Endothelial cell of umbilical vein (primary cell): ENCODE results near the gene NTF4. TPM values are rescaled to one million over a fixed set of nuclear protein-coding genes. Genes with fewer than 3 reads are reported as not detected.

ENCODE experiments used
- BruUV-seq: library from RNA; stranded (reverse); fragments of 400-500 nt; replicated peaks from 2 replicates; lab custom pipeline; 2021; lab: Mats Ljungman, UMichigan
- CTCF ChIA-PET: fragments of 300-600, 350-600 bp; sonication (Branson Sonifier 250); formaldehyde crosslinking; loops from one replicate; lab custom pipeline; 2021; ENCODE audit warnings: antibody characterized with exemption, inconsistent platforms; lab: Charles Lee
- POLR2A ChIA-PET: fragments of 300-600, 350-600 bp; sonication (Branson Sonifier 250); formaldehyde crosslinking; loops from one replicate; lab custom pipeline; 2021; ENCODE audit warnings: antibody characterized with exemption, inconsistent platforms; lab: Charles Lee
- DNase-seq: peaks from one replicate; pipeline ENCODE4 v3.0.0-alpha.2; 2011; ENCODE audit warnings: low read depth, low spot score
- FAIRE-seq: peaks from 2 replicates; lab custom pipeline; 2011; peaks lifted over from hg19 to GRCh38; lab: Jason Lieb, UNC
- H2AFZ ChIP-seq: 2 replicates; pipeline ENCODE4 v1.6.0; 2012; ENCODE audit warnings: low read depth, low read length, control low read depth, inconsistent platforms
- H3K27ac ChIP-seq: 2 replicates; pipeline ENCODE4 v1.5.1; 2011; ENCODE audit warnings: low read depth, mild to moderate bottlenecking, control low read depth, low read length, moderate library complexity; ENCODE audit not compliant: insufficient read depth
- H3K27me3 ChIP-seq, 2 experiments: 2 replicates each; pipeline versions ENCODE4 v1.6.0 to v1.6.1; 2011; ENCODE audit warnings: low read length in 2 of 2, mixed read lengths in 1 of 2; ENCODE audit not compliant: control insufficient read depth in 2 of 2, insufficient read depth in 2 of 2
- H3K36me3 ChIP-seq, 2 experiments: 2 replicates in 1 of 2; 3 replicates in 1 of 2; pipeline ENCODE4 v1.5.1; 2011; ENCODE audit warnings: low read length in 2 of 2, mild to moderate bottlenecking in 1 of 2, moderate library complexity in 1 of 2; ENCODE audit not compliant: control insufficient read depth in 2 of 2, insufficient read depth in 2 of 2; ENCODE audit errors: extremely low read depth in 1 of 2
- H3K4me1 ChIP-seq: 3 replicates; pipeline ENCODE4 v1.5.1; 2011; ENCODE audit warnings: mild to moderate bottlenecking, low read length; ENCODE audit not compliant: control insufficient read depth, insufficient read depth; ENCODE audit errors: extremely low read depth
- H3K4me2 ChIP-seq: 2 replicates; pipeline ENCODE4 v1.6.1; 2011; ENCODE audit warnings: low read length, control low read depth, mixed read lengths; ENCODE audit not compliant: insufficient read depth
- H3K4me3 ChIP-seq, 3 experiments: fragments of 200-600 bp in 1 of 3; sonication (generic), shearing (Covaris generic) in 1 of 3; replicated peaks in 1 of 3; 2 replicates each; pipeline ENCODE4 v1.5.1; 2011 to 2016; ENCODE audit warnings: control low read depth in 3 of 3, low read length in 3 of 3, mild to moderate bottlenecking in 2 of 3, inconsistent platforms in 1 of 3, low read depth in 1 of 3, moderate library complexity in 1 of 3; ENCODE audit not compliant: insufficient read depth in 1 of 3
- H3K79me2 ChIP-seq: 2 replicates; pipeline ENCODE4 v1.6.0; 2012; ENCODE audit warnings: low read length, inconsistent platforms; ENCODE audit not compliant: control insufficient read depth, insufficient read depth
- H3K9ac ChIP-seq: replicated peaks from 2 replicates; pipeline ENCODE3; 2011; ENCODE audit warnings: low read length, control low read depth; ENCODE audit not compliant: insufficient read depth; ENCODE audit errors: extremely low read depth
- H3K9me1 ChIP-seq: replicated peaks from 3 replicates; pipeline ENCODE4 v1.6.0; 2011; ENCODE audit warnings: mild to moderate bottlenecking, low read length; ENCODE audit not compliant: control insufficient read depth, insufficient read depth; ENCODE audit errors: extremely low read depth
- H3K9me3 ChIP-seq: replicated peaks from 2 replicates; pipeline ENCODE4 v1.5.1; 2012; ENCODE audit warnings: low read length, inconsistent platforms; ENCODE audit not compliant: control insufficient read depth, insufficient read depth
- H4K20me1 ChIP-seq: replicated peaks from 2 replicates; pipeline ENCODE3; 2011; ENCODE audit warnings: mild to moderate bottlenecking, low read length; ENCODE audit not compliant: control insufficient read depth, insufficient read depth; ENCODE audit errors: extremely low read depth
- CTCF ChIP-seq, 2 donors: IDR thresholded peaks; 1 replicate in 1 of 2; 2 replicates in 1 of 2; pipeline ENCODE4 v1.5.1; 2011; ENCODE audit warnings: low read length in 2 of 2, mild to moderate bottlenecking in 2 of 2, moderate library complexity in 2 of 2, control low read depth in 1 of 2, inconsistent platforms in 1 of 2, low read depth in 1 of 2; ENCODE audit not compliant: insufficient read depth in 1 of 2; ENCODE audit errors: extremely low read depth in 1 of 2
- EZH2 ChIP-seq: IDR thresholded peaks from 2 replicates; pipeline ENCODE4 v1.6.1; 2012; ENCODE audit warnings: borderline replicate concordance, low read depth, mild to moderate bottlenecking, moderate library complexity, low read length, inconsistent platforms; ENCODE audit not compliant: severe bottlenecking
- JUN ChIP-seq: IDR thresholded peaks from 2 replicates; pipeline ENCODE4 v1.6.1; 2011; ENCODE audit warnings: borderline replicate concordance, low read depth; ENCODE audit not compliant: insufficient read length, insufficient read depth
- MAX ChIP-seq: IDR thresholded peaks from 2 replicates; pipeline ENCODE4 v1.6.1; 2011; ENCODE audit not compliant: insufficient read depth, insufficient read length
- MYC ChIP-seq: IDR thresholded peaks from one replicate; pipeline ENCODE4 v1.6.1; 2011; ENCODE audit warnings: mild to moderate bottlenecking, low read depth, low read length
- POLR2A ChIP-seq: IDR thresholded peaks from 2 replicates; pipeline ENCODE4 v1.6.1; 2012; ENCODE audit warnings: low read depth, mild to moderate bottlenecking, control low read depth, low read length
- POLR2AphosphoS5 ChIP-seq: IDR thresholded peaks from 2 replicates; pipeline ENCODE4 v1.6.1; 2012; ENCODE audit warnings: low read depth, mild to moderate bottlenecking, control low read depth, low read length, moderate library complexity; ENCODE audit not compliant: insufficient read depth
- dilution Hi-C: fragments of 300-500 bp; cut with MboI; formaldehyde crosslinking; loops from one replicate; pipeline ENCODE4 v1.15.0; 2019; ENCODE audit warnings: low sequenced_read_pairs; ENCODE audit not compliant: extremely low pct_ligation_motif_present
- intact Hi-C: fragments of 100-400 bp; cut with micrococcal nuclease; formaldehyde crosslinking; loops from one replicate; pipeline ENCODE4 v1.10.0; 2022
- polyA plus RNA-seq, 4 experiments: library from polyadenylated mRNA; depleted of rRNA in 3 of 4; stranded (reverse) in 3 of 4; unstranded in 1 of 4; fragments of >200 nt; gene quantifications; 2 replicates each; pipeline versions ENCODE4 v1.2.1 to v1.2.3, GENCODE V29; 2011 to 2012; ENCODE audit warnings: missing spikeins in 1 of 4
- total RNA-seq: library from RNA; stranded (reverse); gene quantifications from 2 replicates; pipeline ENCODE4 v1.2.3, GENCODE V29; 2021

The NTF4 gene
- total and polyA plus RNA-seq, 2 donors (not counting 3 experiments of a cell fraction or from before 2014, with no cell fraction given) = not detected

- no peaks in the 10 kb centered on the region for H3K9me3 ChIP-seq
- POLR2A ChIA-PET = no interaction called here
- dilution Hi-C loops (no loop called here), intact Hi-C loops (no loop called here)
- no peak overlapping the region for H3K4me3 ChIP-seq
- DNase-seq (no peak), FAIRE-seq (no peak)
- no peak overlapping the region for H3K27ac ChIP-seq
- H3K4me2 ChIP-seq = no peak overlapping the region
- CTCF ChIA-PET = interaction anchor here (0.8 to 2.0 kb wide), 4 partner anchors 13 to 130 kb away, joined by 3 to 5 read pairs (median 4); no protein-coding TSS in a partner anchor
- no peak for TF ChIP-seq EZH2
- no peak for TF ChIP-seq MAX
- no peak for TF ChIP-seq POLR2AphosphoS5
- no peak for TF ChIP-seq CTCF (IDR thresholded peaks at IDR 0.05; ENCODE audit: extremely low read depth in 1 of 2, insufficient read depth in 1 of 2, low read depth in 1 of 2, low read length in 2 of 2)
- no peak for TF ChIP-seq POLR2A
- TF ChIP-seq JUN = no peak
- no peak for TF ChIP-seq MYC
- no peak overlapping the region for H2AFZ ChIP-seq
- H3K36me3 ChIP-seq = no peaks in the 10 kb centered on the region
- H4K20me1 ChIP-seq = no peaks in the 10 kb centered on the region
- H3K27me3 ChIP-seq = peaks cover 49 to 56% of the 10 kb centered on the region in 2 experiments
- no peaks in the 10 kb centered on the region for H3K79me2 ChIP-seq
- BruUV-seq = no TSS peak
- H3K9me1 ChIP-seq = no peaks in the 10 kb centered on the region
- no peak overlapping the region for H3K9ac ChIP-seq
- H3K4me1 ChIP-seq = no peaks in the 10 kb centered on the region
Measured at GRCh38 chr19:49069026-49069425, 4.4 kb upstream of the NTF4 start.
